Measurements from ENCODE around the gene SPIRE1. TPM values are rescaled to one million over a fixed set of nuclear protein-coding genes. Genes with fewer than 3 reads are reported as not detected.
"Not testable (repeated sequence)": the region's sequence is repeated elsewhere in the genome, so short reads cannot be mapped to it uniquely, and the experiment has no call there.

SPIRE1 gene
- total RNA-seq, 1 donor from 2014 or later: 17.8 TPM

DNA sequence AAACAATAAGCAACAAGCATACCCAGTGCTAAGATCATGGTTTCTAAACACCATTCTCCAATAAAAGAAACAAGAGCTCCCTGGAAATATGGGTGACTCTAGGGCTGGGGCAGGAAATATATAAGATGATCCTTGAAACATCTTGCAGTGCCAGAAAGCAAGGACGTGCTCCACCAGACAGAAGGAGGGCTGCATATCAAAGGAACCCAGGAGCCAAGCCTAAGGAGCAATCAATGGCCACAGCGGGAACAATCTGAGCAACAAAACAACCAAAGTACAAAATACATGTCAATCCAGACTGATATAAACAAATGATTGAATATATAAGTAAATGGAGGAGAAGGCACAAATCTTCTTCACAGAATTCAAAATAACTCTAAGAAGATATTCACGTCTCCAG, 10.1 kb downstream of the SPIRE1 start:
- no peak for DNase-seq (ENCODE audit: low spot score)

DNA sequence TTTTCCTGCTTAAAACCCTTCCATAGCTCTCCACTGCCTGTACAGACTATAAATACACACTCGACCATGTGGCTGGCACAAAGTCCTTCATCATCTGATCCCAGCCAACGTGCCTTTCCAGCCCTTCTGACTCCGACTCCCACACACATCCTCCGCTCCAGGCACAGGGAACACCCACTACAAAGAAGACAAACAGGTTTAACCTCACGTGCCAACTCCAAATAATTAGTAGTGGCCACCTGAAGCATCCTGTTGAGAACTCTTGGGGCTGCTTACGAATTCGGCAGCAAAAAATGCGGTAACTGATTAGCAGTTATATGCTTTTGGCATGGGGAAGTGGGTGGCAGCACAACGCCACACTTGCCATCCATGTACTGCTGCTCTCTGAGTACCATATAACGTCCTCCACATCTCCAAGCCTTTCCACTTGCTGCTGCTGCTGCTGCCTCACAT, 12.1 kb downstream of the SPIRE1 start:
- peak; percentile 36 for DNase-seq (ENCODE audit: low spot score)

DNA sequence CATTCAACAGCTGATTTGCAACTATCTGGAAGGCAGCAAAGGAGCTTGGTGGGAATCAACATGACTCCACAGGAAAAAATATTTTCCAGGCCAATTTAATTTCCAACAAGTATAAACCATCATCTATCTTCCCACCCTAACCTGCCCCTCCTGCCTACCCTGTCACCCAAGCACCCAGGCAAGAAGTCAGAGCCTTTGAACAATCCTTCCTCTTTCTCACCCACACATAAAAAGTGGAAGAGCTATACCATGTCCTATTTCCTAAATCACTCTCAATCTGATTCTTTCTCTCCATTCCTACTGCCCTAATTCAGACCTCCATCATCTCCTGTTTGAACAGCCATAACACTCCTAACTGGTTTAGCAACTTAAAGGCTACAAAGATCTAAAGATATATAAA, 12.7 kb downstream of the SPIRE1 start:
- DNase-seq (ENCODE audit: low spot score): no peak

DNA sequence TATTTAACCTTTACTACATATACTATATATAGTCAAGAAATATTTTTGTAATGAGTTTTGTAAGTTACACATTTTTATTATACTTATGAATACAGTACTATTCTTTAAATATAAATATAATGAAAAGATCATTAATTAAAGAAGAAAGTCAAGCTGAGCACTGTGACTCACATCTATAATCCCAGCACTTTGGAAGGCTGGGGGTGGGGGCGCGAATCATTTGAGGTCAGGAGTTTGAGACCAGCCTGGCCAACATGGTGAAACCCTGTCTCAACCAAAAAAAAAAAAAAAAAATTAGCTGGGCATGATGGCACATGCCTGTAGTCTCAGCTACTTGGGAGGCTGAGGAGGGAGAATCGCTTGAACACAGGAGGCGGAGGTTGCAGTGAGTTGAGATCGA, 14.2 kb downstream of the SPIRE1 start:
- not testable (repeated sequence) for DNase-seq (ENCODE audit: low spot score)

DNA sequence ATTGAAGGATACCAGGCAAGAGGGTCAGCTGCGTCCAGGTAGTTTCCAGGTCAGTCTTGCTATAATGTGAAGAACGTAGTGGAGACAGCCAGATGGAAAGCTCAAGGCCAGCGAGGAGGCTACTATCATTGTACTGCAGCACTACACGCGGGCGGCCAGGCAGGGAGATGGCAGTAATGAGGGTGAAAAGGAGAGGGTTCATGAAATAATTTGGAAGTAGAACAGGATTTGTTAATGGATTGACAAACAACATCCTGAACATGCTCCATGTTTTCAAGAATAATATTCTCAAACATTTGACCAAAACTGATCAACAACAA, 17.1 kb downstream of the SPIRE1 start:
- no peak for DNase-seq (ENCODE audit: low spot score)

DNA sequence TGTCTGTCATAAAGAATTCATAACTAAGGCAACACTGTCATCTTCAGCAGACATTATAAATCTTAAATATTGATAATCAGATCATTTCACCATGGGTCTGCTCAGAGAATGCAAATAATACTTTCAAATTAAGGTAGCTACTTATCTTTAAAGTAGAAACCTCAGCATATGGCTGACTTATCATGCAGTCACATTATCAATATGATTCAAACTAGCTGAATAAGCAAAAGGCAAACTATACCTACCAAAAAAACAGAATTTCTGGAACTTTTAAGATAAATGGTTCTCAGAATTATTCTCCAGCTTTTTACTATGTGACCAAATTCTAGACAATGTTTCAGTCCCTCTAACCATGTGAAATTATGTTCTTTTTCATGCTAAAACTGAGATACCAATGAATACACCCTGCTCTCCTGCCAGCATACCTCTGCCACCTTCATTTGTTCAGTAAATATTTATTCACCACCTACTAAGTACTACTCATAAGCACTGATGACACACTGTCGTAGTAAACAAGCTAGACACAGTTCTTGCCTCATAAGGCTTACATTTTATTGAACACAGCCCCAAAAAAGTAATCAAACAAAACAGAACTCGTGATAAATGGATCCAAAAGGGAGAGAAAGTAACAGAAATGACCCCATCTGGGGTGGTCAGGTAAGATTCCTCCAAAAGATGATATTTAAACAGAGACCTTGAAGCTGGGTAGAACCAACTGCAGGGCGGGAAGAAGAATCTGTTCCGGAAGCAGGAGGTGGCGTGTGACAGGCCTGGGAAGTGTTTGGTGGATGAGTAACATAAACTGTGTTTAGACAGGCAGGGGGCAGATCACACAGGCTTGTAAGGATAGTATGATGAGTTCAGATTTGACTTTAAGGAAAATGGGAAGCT, 17.7 kb downstream of the SPIRE1 start:
- no peak for DNase-seq (ENCODE audit: low spot score)

DNA sequence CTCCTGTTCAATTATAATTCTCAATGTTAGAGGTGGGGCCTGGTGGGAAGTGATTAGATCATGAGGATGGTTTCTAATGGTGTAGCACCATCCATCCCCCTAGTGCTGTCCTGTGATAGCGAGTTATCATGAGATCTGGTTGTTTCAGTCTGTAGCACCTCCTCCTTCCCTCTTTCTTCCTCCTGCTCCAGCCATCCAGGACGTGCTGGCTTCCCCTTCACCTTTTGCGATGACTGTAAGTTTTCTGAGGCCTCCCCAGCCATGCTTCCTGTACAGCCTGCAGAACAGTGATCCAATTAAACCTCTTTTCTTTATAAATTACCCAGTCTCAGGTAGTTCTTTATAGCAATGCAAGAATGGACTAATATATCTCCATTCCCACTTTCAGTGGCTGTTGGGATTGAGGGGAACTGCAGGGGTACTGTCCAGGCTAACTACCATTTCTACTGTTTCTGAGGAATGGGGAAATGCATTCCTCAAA, 19.2 kb downstream of the SPIRE1 start:
- no peak for DNase-seq (ENCODE audit: low spot score)

DNA sequence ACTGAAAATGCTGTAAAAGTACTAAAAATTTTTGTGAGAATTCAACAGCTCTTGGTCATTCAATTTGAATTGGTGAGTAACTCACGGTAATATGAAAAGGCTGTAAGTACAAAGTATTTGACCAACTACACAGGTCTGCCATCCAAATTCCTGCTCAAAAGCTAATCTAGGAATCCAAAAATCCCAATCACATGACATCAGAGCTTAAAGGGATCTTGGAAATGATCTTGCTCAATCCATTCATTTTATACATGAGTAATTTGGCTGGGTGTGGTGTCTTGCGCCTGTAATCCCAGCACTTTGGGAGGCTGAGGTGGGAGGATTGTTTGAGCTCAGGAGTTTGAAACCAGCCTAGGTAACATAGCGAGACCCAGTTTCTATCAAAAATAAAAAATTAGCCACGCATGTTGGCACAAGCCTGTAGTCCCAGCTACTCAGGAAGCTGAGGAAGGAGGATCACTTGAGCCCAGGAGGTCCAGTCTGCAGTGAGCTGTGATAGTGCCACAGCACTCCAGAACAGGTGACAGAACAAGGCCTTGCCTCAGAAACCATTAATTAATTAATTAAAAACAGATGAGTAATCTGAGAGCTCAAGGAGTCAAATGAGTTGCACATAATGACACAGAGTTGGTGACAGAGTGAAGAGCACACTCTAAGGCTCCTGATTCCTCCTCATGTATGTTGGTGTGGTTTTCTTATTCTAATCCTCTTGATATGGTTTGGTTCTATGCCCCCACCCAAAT, 19.8 kb downstream of the SPIRE1 start:
- no peak for DNase-seq (ENCODE audit: low spot score)

DNA sequence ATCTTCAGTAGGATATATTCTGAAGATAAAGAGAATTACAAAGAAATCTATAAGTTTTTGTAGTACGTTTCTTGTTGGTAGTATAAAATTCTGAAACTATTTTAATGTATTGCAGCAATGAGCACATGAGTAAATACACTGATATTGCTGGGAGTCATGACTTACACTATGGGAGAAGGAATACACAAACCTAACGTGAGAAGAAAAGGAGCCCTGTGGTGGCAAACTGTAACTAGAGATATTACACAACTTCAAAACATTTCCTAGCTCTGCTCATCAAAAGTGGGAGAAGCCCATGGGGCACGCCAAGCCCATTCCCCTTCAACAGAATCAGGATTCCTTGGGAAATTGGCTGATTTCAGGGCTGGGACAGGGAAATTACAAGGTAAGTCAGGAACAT, 20.5 kb downstream of the SPIRE1 start:
- no peak for DNase-seq (ENCODE audit: low spot score)

DNA sequence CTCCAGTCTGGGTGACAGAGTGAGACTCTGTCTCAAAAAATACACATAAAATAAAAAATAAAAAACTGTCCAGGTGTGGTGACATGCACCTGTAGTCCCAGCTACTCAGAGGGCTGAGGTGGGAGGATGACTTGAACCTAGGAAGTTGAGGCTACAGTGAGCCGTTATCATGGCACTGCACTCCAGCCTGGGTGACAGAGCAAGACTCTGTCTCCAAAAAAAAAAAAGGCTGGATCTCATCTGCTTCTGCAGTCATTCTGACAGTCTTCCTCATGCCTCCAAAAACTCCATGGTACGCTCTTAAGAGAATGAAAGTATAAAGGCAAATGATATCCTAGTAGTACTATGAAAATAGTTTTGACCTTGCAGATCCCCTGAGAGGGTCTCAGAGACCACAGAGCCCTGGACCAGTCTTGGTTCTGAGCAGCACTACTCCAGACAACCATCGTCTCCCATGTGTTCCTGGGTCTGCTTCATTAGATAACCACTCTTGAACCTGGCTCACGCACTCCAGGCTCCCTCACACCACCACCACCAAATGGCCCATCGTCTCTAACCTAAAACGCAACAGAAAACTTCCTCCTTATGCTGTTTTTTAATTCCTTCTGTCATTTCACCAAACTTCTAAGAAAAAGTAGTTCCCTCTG, 26.0 kb downstream of the SPIRE1 start:
- no peak for DNase-seq (ENCODE audit: low spot score)

DNA sequence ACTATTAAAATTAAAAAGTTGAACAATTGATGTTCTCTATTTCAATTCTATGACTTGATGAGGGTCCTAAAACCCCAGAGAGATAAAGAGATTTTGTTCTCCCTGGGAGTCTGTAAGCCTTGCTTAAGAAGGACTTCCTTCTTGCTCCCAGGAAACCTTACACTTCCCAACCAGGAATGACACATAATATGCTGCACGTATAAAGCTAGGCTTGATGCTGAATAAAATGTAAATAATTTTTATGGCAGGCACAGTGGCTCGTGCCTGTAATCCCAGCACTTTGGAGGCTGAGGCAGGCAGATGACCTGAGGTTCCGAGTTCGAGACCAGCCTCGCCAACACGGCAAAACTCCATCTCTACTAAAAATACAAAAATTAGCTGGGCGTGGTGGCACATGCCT, 27.8 kb downstream of the SPIRE1 start:
- DNase-seq (ENCODE audit: low spot score): no peak

DNA sequence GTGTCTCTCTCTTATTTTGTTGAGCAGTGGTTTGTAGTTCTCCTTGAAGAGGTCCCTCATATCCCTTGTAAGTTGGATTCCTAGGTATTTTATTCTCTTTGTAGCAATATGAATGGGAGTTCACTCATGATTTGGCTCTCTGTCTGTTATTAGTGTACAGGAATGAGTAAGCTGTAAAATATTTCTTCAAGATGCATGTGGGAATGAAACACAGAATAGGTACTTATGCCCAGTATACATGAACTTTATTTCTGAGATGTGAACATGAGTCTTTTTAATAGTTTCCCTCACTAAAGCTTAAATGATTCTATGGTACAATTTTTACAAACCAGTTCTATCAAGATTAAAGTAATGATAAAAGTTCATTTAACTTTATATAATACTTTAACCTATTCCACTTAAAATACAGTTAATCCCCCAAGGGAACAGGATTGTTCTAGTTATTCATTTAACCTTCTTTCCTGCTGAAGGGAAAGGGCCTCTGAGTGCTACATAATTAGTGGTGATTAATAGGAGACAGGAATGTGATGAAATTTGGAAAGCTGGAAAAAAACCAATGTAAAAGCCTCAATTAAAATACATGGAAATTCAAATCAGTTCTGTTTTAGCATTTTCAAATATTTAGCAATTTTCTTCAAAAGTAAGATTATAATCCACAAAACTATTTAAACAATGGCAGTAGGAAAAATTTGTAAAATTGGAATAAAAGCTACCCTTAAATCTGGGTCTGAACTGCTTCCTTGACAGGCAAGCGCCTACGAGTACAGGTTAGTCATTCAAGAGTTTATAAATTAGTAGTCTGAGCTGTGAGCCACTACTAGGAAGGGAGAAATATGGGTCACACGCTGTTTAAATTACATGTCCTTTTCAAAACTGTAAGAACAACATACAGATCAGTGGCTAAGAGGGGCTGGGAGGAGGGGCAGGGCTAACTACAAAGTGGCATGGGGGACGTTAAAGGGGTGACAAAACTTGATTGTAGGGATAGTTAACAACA, 28.9 kb downstream of the SPIRE1 start:
- no peak for DNase-seq (ENCODE audit: low spot score)

DNA sequence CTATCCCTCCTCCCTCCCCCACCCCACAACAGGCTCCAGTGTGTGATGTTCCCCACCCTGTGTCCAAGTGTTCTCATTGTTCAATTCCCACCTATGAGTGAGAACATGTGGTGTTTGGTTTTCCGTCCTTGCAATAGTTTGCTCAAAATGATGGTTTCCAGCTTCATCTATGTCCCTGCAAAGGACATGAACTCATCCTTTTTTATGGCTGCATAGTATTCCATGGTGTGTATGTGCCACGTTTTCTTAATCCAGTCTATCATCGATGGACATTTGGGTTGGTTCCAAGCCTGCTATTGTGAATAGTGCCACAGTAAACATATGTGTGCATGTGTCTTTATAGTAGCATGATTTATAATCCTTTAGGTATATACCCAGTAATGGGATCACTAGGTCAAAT, 30.7 kb downstream of the SPIRE1 start:
- DNase-seq (ENCODE audit: low spot score): not testable (repeated sequence)

DNA sequence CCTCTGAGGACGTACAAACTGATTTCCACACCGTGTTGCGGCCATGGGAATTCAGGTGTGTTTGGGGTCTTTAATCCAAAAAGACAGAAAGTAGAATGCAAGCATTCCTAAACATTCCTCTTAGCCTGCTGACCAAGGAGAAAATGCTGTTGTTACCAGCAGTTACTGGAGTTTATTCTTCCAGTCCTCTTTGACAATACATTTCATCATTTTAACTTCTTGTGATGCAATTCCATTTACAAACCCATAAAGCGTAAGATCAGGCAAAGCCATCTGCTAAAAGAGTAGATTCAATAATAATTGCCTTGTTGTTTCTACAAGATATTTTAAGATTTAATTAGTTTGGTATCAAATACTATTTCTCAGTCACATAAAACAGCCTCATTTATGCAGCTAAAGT, 32.7 kb downstream of the SPIRE1 start:
- no peak for DNase-seq (ENCODE audit: low spot score)

DNA sequence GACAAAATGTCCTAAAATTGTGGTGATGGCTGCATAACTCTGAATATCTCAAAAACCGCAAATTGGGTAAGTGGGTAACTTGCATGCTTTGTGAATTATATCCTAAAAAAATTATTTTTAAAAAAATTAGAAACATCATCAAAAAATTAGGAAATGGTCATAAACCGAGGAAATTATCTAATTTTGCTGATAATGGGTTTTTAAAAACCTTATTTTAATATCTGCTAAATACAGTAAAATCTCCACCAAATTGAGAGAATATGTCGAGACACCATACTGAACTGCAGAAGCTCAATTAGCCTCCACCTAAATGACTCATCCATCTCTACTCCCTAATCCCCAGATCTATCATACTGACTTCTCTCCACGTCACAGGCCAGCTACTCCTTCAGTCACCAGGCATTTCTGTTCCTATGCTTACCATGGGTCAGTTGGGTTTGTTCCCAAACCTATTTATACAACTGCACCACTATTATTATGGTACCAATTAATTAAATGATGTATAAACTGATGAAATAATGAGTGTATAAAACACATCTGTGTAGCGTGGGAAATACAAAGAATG, 36.1 kb downstream of the SPIRE1 start:
- no peak for DNase-seq (ENCODE audit: low spot score)

DNA sequence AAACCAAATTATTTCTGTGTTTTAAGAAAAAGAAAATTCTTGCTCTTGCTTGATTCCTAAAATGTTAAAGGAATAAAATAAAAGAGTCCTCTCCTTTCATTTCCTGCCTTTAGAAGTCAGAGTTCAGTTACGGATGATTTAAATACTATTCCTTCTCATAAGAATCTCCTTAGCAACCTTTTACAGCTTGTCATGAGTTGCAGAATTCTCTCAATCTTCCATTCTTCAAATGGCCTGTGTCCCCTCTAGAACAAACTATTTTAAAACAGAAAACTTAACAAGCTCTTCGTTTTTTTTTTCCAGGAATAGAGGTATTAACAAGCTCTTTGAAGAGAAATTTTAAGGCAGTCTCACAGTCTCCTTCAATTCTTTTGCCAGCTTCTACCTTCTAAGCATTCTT, 42.2 kb downstream of the SPIRE1 start:
- DNase-seq (ENCODE audit: low spot score): no peak

DNA sequence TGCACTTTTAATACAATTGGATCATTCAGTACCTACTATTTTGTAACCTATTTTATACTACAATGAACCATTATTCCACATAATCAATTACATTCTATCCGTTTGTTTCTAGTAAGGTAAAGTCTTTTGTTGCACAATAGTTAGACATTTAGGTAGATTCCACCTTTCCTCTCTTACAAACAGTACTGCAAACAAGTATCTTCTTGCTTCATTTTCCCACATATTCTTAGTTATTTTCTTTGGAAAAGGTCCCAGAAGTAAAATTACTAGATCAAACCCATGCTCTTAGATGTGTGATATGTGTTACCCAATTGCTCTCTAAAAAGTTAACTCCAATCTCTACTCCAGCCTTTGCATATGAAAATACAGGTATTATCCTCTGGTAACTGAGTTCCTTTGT, 49.6 kb downstream of the SPIRE1 start:
- no peak for DNase-seq (ENCODE audit: low spot score)

DNA sequence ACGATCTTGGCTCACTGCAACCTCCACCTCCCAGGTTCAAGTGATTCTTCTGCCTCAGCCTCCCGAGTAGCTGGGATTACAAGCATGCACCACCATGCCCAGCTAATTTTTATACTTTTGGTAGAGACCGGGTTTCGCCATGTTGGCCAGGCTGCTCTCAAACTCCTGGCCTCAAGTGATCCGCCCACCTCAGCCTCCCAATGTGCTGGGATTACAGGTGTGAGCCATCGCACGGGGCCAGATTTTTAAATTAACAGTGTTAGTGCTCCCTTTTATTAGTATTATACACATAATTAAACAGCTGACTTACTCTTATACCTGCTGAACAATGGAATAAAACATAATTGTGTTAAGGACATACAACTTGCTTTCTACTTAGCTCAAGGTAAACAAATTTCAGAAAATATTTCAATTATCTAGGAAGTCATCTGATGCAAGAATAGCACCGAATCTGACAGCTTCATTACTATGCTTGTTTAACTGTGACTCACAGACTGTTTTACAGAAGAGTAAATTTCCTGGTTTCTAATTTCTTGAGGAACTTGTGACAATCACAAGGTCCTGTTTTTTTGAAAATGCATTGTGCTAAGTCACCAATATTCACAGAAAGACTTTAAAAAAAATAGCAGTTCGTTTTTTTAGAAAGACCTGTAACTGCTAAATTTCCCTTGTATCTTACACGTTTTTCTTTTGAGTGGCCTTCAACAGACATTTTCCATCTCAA, 51.2 kb downstream of the SPIRE1 start:
- DNase-seq (ENCODE audit: low spot score): no peak

DNA sequence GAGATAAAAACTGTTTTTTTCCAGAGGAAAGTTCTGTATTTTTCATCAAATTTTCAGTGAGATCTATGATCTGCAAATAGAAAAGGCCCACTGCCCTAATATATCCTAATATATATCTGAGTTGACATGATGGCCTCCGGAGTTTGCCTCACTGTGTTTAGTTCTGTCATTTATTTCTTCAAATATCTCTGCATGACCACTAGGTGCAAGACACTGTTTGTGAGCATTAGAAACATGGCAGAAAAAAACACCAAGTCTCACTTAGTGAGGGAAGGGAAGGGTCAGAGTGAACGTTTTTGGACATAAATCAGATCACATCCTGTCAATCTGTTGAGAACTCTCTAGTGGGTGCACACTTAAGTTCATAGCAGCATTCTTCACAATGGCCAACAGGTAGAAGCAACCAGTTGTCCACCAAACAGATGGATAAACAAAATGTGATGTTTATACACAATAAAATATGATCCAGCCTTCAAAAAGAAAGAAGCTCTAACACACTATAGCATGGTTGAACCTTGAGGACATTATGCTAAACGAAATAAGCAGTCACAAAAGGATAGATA, 53.4 kb downstream of the SPIRE1 start:
- no peak for DNase-seq (ENCODE audit: low spot score)

DNA sequence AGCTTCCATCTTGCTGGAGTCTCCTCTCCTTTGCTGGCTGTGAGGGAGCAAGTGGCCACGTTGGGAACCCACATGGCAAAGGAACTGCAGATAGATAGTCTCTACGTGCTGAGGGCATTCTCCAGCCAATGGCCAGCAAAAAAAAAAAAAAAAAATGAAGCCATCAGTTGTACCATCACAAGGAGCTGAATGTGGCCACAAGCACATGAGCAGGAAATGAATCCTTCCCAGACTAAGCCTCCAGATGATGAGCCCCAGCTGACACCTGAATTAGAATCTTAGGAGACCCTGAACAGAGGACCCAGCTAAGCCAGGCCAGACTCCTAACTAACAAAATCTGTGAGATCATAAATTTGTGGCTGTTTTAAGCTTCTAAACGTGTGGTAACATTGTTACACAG, 57.9 kb downstream of the SPIRE1 start:
- no peak for DNase-seq (ENCODE audit: low spot score)

Data from mucosa of gallbladder (tissue), 1 donor.